Thyroid gland (tissue), 4 donors: Measurements from ENCODE around the gene RAD21L1.

ENCODE experiments used
- CTCF ChIP-seq, 6 experiments: fragments of 200-600 bp in 3 of 6; fragments of 450-650 bp in 3 of 6; sonication (generic) in 3 of 6; IDR thresholded peaks; one replicate each; pipeline ENCODE4 v1.5.1; 2016 to 2019; ENCODE audit warnings: antibody characterized with exemption in 6 of 6, mild to moderate bottlenecking in 2 of 6, inconsistent platforms in 1 of 6, moderate library complexity in 1 of 6
- POLR2A ChIP-seq, 2 donors: fragments of 450-650 bp; IDR thresholded peaks; one replicate each; pipeline ENCODE4 v1.6.1; 2017; ENCODE audit warnings: antibody characterized with exemption in 2 of 2, mild to moderate bottlenecking in 2 of 2, moderate library complexity in 1 of 2

DNA sequence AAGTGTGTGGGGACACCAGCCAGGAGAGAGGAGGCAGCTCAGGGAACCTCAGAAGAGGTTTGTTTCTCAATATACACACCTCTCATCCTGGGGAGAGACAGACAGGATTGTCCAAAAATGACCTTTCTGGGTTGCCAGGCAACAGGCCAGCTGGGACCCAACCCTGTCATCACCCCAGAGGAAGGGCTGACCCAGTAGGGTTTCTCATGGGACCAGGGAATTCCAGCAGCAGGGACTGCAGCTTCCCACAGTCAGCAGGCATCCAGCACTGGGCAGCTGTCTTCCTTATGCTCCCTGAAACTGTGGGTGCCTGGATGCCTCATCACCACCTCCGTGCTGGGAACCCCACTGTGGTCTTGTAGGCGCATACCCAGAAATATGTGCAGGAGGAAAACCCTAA lies 21.3 kb upstream of the RAD21L1 start:
- no peak for TF ChIP-seq CTCF (IDR thresholded peaks at IDR 0.05)
- TF ChIP-seq POLR2A (IDR thresholded peaks at IDR 0.05) = no peak
